HG03139 (cell line): Measurements from ENCODE around the gene RPS19.

Experiments used
- ATAC-seq: cut with Tn5 transposase; IDR thresholded peaks from one replicate; pipeline ENCODE4 v1.9.1; 2021; ENCODE audit not compliant: unreplicated experiment

Gene RPS19

DNA sequence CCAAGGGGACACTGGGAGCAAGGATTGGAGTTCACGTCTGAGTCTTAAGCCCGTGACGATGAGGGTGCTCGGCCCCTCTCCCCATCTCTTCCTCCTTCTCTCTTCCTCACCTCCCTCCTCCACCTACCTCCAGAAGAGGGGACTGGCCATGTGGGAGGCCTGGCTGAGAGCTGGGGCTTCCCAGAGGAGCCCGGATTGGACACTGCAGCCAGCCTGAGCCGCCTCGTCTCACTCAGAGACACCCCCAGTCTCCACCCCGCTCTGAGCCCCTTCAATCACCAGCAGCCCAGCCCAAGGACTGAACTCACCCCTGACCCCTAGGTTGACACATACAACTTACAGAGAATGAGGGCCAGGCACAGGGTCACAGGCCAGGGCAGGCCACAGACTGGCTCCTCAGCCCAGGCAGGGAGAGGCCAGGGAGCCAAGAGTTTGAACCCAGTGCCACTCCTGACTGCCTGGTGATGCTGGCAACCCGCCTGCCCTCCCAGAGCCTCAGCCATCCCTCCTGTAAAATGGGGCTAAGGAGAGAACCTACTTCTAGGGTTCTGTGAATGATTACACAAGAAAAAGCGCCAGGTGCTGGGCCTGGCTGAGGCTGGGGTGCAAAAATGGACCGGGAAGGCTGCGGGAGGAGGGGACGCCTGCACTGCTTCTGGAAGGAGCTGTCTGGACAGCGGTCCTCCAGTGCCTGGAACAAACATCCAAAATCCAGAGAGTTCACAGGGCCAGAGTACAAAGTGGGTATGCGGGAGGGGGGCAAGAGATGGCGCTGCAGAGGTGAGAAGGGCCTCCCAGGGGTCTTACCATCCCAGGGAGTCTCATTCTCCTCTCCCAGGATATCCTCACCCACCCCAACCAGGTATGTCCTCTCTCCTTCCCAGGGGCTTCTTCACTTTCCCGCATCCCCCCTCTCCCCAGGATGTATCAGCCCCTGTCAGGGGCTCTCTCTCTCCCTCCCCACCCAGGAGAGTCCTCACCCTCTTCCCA lies 18.2 kb downstream of the RPS19 start:
- ATAC-seq = no peak

GRCh38 chr19:41879080-41879479 lies 19.0 kb downstream of the RPS19 start:
- ATAC-seq = no peak

DNA sequence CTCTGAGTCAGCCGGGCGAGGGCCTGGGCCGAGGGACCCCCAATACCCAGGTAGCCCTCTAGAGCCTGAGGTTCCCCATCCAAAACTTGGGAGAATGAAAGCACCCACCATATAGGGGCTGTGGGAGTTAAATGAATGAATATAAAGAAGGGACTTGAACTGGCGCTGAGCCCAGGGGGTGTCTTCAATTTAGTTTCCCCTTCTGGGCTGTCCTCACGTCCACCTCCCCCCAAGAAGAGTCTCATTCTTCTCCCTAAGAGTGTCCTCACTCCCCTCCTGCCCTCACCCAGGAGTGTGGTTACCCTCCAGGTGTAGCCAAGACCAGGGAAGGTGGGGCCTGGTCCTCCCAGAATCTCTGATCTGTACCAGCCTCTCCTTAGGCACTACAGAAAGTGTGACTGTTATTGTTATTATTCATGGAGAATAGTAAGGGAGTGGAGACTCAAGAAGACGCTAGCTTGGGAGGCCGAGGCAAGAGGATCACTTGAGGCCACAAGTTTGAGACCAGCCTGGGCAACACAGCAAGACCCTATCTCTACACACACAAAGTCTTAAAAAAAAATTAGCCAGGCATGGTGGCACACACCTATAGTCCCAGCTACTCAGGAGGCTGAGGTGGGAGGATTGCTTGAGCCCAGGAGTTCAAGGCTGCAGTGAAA lies 19.7 kb downstream of the RPS19 start:
- no peak for ATAC-seq

DNA sequence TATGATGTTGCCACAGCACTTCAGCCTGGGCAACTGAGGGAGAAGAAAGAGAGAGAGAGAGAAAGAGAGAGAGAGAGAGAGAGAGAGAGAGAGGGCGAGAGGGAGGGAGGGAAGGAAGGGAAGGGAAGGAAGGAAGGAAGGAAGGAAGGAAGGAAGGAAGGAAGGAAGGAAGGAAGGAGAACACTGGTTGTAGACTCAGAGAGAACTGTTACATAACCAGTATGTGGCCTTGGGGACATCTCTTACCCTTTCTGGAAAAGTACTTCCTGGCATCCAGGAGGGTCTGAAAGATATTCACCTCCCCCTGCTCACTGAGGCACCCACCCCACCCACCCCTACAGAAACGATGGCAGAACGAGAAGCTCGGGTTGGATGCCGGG lies 20.3 kb downstream of the RPS19 start:
- ATAC-seq = no peak

DNA sequence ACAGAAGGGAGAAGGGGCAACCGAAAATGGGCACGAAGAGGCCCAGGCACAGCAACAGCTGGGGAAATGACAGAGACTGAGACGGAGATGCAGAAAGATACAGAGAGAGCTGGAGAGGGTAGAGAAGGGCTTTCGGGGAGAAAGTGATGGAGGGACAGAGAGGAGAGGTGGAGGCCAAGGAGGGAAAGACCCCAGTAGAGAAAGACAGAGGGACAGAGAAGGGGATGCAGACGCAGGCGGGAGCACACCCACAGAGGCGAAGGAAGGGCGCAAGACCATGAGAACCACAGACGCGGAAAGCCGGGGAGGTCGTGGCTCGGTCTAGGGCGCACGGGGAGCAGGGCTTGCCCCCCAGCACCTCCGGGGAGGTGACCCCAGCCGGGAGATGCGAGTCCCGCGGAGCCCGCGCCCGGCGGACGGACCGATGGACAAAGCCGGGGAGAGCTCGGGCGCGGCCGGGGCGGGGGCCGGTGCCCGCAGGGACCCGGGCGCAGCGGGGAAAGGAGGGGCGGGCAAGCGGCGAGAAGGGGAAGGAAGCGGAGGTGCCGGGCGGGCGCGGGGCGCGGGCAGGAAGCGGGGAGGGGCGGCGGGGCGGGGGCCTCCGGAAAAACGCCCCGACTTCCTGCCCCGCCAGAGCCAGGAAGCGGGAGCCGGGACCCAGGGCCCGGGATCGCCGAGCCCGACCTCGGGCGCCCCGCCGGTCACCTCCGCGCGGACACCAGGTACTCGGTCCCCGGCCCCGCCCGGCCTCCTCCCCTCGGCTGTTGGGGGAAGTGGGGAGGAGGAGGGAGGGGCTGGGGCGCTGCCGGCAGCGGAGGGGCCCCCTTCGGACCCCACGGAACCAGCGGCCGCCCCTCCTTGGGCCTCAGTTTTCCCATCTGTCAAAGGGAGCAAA lies 22.8 kb downstream of the RPS19 start, which contains the start of gene ARHGEF1:
Gene ARHGEF1 (plus strand): TSS at position 617 of the 895 bp plus-strand sequence. CDS start 4,899 bp downstream, outside the sequence.
- no peak for ATAC-seq

DNA sequence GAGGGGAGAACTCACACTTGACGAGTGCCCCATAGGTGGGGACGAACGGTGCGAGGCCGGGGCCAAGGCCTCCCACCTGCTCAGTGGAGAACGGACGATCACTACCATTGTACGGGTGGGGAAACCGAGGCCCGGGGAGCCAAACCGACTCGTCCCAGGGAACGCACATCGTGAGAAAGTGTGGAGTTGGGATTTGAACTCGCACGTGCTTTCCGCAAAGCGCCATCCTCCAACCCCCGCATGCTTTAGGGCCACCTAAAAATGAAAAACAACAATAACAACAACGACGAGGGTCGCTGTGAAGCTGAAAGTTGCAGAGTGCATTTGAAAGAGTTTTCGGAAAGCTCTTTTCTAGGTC lies 23.4 kb downstream of the RPS19 start:
- ATAC-seq = no peak

GRCh38 chr19:41883821-41884733 lies 24.0 kb downstream of the RPS19 start:
- ATAC-seq = peak; percentile 58

DNA sequence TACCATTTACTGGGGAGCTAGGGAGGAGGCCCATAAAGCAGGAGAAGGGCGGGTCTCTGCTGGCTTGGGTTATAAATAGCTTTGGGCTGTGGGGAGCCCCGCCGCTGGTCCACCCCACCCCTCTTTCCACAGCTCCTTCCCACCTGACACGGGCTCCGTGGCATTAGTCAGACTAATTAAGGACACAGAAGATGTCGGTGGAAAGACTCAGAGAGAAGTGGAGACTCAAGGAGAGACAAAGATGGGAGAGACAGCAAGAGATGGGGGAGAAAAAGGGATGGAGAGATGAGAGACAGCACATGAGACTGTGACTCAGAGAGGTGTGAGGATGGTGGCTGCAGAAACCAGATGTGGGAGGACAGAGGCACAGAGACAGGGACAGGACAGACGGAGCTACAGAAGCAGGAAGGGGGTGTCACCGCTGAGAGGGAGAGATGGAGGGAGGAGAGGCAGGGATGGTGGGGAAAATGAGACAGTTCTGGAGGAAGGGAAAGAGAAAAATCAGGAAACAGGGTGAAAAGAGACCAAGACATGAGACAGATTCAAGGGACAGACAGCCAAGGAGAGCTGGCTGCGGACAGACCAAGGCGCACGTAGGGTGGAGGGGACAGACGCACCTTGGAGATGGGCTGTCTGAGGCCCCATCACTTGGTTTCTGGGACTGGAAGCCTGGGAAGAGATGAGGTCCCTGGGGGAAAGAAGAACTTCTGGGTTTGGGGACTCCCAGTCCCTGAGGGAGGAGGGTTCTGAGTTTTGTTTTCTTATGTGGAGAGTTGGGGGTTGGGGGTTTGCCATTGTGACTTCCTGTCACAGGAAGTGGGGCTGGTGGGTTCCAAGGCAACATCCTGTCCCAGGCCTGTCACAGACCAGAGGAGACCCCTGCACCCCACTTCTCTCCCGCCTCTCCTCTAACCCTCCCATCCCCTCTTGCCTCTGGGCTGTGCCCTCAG lies 27.0 kb downstream of the RPS19 start:
- ATAC-seq = no peak

- no peak for ATAC-seq
Measured at GRCh38 chr19:41887711-41888382, 27.8 kb downstream of the RPS19 start.

DNA sequence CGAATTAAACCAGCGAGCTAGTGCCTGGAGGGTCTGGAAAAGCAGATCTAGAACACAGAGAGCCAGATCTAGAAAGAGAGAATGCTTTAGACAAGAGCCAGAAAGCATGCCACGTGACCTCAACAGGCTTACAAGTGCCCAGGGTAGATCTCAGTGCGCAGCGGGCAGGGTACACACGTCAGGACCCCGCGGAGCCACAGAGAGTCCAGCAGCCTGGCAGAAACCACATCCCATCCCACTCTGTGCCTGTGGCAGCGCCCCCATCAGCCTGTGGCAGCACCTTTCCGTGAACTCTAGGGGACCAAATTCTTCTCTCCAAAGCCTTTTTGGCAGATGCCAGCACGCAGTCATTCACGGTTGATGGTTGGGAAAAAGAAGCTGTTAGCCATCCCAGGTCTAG lies 28.9 kb downstream of the RPS19 start:
- ATAC-seq = no peak

DNA sequence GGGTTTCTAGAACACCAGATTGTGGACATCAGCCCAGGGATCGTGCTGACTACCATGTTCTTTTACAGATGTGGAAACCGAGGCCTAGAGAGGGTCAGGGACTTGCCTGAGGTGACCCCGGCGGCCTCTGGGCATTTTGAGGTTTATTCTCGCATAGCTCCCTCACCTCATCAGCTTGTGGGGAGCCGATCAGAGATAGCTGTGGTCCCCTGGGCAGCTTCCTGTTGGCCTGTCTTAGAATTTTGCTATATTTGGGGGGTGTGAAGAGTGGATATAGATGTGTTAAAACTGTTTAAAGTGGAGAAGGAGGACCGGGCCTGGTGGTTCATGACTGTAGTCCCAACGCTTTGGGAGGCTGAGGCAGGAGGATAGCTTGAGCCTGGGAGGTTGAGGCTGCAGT lies 29.8 kb downstream of the RPS19 start:
- no peak for ATAC-seq

- no peak for ATAC-seq
Measured at GRCh38 chr19:41890936-41891335, 30.9 kb downstream of the RPS19 start.

DNA sequence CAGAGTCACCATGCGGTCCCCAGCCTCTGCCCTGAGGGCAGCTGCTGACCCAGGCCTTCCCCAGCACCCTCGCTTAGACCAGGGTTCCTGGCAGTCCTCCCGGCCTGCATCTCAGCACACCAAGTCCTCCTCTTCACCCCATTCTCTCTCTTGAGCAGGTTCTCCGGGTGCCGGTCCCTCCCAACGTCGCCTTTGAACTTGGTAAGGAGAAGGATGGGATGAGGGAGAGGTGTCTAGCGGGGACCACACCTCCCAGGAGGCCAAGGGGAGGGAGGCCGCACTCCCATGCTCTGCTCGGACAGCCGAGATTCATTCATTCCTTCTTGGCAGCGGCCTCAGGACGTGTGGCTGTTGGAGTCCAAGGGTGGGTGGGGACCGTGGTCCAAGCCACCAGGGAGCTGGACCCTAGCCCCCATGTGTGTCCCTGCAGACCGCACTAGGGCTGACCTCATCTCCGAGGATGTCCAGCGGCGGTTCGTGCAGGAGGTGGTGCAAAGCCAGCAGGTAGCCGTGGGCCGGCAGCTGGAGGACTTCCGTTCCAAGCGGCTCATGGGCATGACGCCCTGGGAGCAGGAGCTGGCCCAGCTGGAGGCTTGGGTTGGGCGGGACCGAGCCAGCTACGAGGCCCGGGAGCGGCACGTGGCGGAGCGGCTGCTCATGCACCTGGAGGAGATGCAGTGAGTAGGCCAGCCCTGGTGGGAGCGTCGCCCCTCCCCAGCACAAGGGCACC lies 32.3 kb downstream of the RPS19 start:
- ATAC-seq = no peak

DNA sequence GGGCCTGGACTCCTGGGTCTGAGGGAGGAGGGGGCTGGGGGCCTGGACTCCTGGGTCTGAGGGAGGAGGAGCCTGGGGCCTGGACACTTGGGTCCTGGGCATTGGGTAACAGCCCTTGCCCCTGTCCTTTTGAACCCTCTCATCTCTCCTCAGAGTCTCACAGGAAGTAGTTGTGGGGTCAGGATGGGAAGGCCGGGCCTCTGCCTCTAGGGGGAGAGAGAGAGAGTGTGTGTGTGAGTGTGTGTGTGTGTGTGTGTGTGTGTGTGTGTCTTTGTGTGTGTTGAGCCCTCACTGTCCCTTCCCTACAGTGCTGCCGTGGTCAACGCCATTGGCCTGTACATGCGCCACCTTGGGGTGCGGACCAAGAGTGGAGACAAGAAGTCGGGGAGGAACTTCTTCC lies 33.8 kb downstream of the RPS19 start:
- ATAC-seq = no peak

- ATAC-seq = no peak
Measured at GRCh38 chr19:41894350-41894749, 34.3 kb downstream of the RPS19 start.

DNA sequence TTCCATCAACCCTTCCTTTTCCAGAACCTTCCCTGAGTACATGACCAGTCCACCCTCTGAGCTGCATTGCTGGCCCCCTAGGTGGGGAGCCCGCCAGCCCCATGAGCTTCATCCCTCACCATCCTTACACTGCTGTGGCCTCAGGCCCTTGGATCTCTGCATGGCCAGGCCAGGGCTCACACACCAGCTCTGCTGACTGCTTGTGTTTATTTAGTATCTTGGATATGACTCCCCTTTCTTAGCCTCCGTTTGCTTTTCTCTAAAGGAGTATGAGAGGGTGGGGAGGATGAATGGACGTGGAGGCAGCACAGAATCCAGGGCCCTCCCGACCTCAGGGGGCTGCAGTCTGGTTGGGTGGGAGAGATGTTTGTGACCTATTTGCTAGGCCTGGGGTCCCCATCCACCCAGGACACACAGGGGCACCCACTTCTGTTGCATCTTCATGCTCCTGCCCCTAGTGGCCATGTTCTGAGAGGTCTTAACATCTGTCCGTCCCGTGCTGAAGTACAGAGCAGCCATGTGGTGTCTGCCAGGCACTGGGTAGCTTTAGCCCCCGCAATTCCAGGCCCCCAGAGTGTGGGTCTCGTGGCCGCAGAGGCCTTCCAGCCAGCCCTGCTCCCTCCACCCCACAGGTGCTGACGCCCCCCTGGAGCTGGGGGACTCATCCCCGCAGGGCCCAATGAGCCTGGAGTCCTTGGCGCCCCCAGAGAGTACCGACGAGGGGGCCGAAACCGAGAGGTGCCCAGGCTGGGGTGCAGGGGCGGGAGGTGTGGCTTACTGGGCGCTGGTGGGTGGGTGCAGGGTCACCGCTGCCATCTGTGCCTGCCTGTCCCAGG lies 35.9 kb downstream of the RPS19 start:
- no peak for ATAC-seq

- ATAC-seq = no peak
Measured at GRCh38 chr19:41896581-41896942, 36.5 kb downstream of the RPS19 start.
